ENCODE measurements around the gene NFAT5. TPM values are rescaled to one million over a fixed set of nuclear protein-coding genes. Genes with fewer than 3 reads are reported as not detected.

The NFAT5 gene
- total RNA-seq, 2 experiments from 2014 or later, result 19.5 to 21.2 TPM

- Mint-ChIP-seq H3K9me3 (peaks cover 2% of the 10 kb centered on the region), H3K27me3 (no peaks in the 10 kb centered on the region), H3K4me1 (ENCODE audit: low read depth) (no peaks in the 10 kb centered on the region), H3K27ac (no peak overlapping the region), H3K36me3 (ENCODE audit: low read depth) (no peaks in the 10 kb centered on the region), H3K4me3 (no peak overlapping the region)
- Histone ChIP-seq H3K27ac (ENCODE audit: low read depth in 1 of 2, low read length in 2 of 2) (no peak overlapping the region), H3K9me3 (ENCODE audit: control insufficient read depth in 1 of 2, insufficient read depth in 1 of 2, low read length in 2 of 2) (no peaks in the 10 kb centered on the region), H3K4me1 (ENCODE audit: insufficient read depth, low read length) (no peaks in the 10 kb centered on the region), H3K27me3 (ENCODE audit: control insufficient read depth in 1 of 2, insufficient read depth in 2 of 2, low read length in 2 of 2) (no peaks in the 10 kb centered on the region), H3K36me3 (ENCODE audit: insufficient read depth, low read length) (no peaks in the 10 kb centered on the region), H3K4me3 (ENCODE audit: low read length) (no peak overlapping the region)
- DNase-seq (no peak), ATAC-seq (ENCODE audit: poor library complexity) (no peak)
- ChIA-PET POLR2A (no interaction called here), CTCF (interaction anchor here (0.9 kb wide), 1 partner anchor 12 kb away, joined by 3 read pairs; no protein-coding TSS in a partner anchor)
- intact Hi-C loops (cut with DNase I, micrococcal nuclease), result no loop called here
- TF ChIP-seq, protein P1, sequence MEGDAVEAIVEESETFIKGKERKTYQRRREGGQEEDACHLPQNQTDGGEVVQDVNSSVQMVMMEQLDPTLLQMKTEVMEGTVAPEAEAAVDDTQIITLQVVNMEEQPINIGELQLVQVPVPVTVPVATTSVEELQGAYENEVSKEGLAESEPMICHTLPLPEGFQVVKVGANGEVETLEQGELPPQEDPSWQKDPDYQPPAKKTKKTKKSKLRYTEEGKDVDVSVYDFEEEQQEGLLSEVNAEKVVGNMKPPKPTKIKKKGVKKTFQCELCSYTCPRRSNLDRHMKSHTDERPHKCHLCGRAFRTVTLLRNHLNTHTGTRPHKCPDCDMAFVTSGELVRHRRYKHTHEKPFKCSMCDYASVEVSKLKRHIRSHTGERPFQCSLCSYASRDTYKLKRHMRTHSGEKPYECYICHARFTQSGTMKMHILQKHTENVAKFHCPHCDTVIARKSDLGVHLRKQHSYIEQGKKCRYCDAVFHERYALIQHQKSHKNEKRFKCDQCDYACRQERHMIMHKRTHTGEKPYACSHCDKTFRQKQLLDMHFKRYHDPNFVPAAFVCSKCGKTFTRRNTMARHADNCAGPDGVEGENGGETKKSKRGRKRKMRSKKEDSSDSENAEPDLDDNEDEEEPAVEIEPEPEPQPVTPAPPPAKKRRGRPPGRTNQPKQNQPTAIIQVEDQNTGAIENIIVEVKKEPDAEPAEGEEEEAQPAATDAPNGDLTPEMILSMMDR (IDR thresholded peaks at IDR 0.05), result no peak
Observed at GRCh38 chr16:69523566-69524305, 42.0 kb upstream of the NFAT5 start.

DNA sequence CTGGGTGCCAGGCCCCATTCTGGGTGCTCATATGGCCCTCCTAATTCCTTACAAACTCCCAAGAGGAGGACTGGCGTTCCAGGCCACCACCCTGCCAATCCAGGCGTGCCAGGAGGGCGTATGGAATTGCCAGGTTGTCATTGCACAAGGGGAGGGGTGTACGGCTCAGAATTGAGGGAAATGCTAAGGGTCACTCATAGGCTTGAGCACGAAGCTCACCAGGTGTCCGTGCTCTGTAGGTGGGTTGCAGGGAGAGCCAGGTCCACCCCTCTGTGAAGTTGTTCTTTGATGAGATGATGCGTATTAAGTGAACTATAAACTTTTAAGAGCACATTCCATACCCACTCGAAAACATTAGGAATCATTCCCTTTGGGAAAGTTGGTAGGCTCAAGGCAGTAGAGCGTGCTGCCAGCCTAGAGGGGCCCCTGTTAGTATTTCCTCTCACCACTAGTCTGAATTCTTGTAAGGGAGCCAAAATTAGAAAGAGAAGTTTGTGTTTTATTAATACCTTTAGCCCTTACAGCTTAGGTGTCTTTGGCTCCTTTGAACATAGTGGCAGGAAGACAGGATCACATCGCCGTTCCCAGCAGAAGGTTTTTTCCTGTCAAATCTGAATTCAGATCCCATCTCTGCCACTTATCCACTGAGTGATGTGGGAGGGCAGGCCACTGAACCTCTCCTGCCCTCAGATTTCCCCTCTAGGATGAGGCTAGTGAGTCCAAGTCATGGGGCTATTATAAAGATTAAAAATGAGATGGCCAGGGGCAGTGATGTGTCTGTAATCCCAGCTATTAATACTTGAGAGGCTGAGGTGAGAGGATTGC lies 38.7 kb upstream of the NFAT5 start:
- H3K27me3 ChIP-seq (ENCODE audit: control insufficient read depth in 1 of 2, insufficient read depth in 2 of 2, low read length in 2 of 2), result no peaks in the 10 kb centered on the region
- H3K9me3 Mint-ChIP-seq, result no peaks in the 10 kb centered on the region
- no peaks in the 10 kb centered on the region for H3K27me3 Mint-ChIP-seq
- no peak overlapping the region for H3K4me3 ChIP-seq (ENCODE audit: low read length)
- no peak overlapping the region for H3K4me3 Mint-ChIP-seq
- intact Hi-C loops (cut with DNase I, micrococcal nuclease), result no loop called here
- no peak for DNase-seq
- TF ChIP-seq, protein P1 (IDR thresholded peaks at IDR 0.05), result no peak
- CTCF ChIA-PET, result interaction anchor here (0.6 kb wide), 1 partner anchor 11 kb away, joined by 3 read pairs; no protein-coding TSS in a partner anchor
- H3K4me1 ChIP-seq (ENCODE audit: insufficient read depth, low read length), result peaks cover 9% of the 10 kb centered on the region
- POLR2A ChIA-PET, result no interaction called here
- peaks cover 10% of the 10 kb centered on the region for H3K4me1 Mint-ChIP-seq (ENCODE audit: low read depth)
- no peak overlapping the region for H3K27ac Mint-ChIP-seq
- no peak for ATAC-seq (ENCODE audit: poor library complexity)
- no peak overlapping the region for H3K27ac ChIP-seq (ENCODE audit: low read depth in 1 of 2, low read length in 2 of 2)
- H3K36me3 ChIP-seq (ENCODE audit: insufficient read depth, low read length), result no peaks in the 10 kb centered on the region
- H3K9me3 ChIP-seq (ENCODE audit: control insufficient read depth in 1 of 2, insufficient read depth in 1 of 2, low read length in 2 of 2), result no peaks in the 10 kb centered on the region
- no peaks in the 10 kb centered on the region for H3K36me3 Mint-ChIP-seq (ENCODE audit: low read depth)

GRCh38 chr16:69531988-69532387 lies 33.8 kb upstream of the NFAT5 start:
- no peaks in the 10 kb centered on the region for H3K9me3 Mint-ChIP-seq
- Histone ChIP-seq H3K27me3 (ENCODE audit: control insufficient read depth in 1 of 2, insufficient read depth in 2 of 2, low read length in 2 of 2) (no peaks in the 10 kb centered on the region), H3K27ac (ENCODE audit: low read depth in 1 of 2, low read length in 2 of 2) (no peak overlapping the region), H3K36me3 (ENCODE audit: insufficient read depth, low read length) (no peaks in the 10 kb centered on the region), H3K4me1 (ENCODE audit: insufficient read depth, low read length) (peaks cover 9% of the 10 kb centered on the region), H3K4me3 (ENCODE audit: low read length) (no peak overlapping the region), H3K9me3 (ENCODE audit: control insufficient read depth in 1 of 2, insufficient read depth in 1 of 2, low read length in 2 of 2) (no peaks in the 10 kb centered on the region)
- ATAC-seq (ENCODE audit: poor library complexity) (no peak), DNase-seq (no peak)
- POLR2A ChIA-PET, result no interaction called here
- no peaks in the 10 kb centered on the region for H3K27me3 Mint-ChIP-seq
- H3K36me3 Mint-ChIP-seq (ENCODE audit: low read depth), result no peaks in the 10 kb centered on the region
- H3K27ac Mint-ChIP-seq, result no peak overlapping the region
- CTCF ChIA-PET, result no interaction called here
- TF ChIP-seq, protein P1 (IDR thresholded peaks at IDR 0.05), result no peak
- intact Hi-C loops (cut with DNase I, micrococcal nuclease), result loop anchor here in 1 of 2 experiments (10.0 kb wide), 1 partner anchor 73 kb away; no protein-coding TSS in a partner anchor
- no peak overlapping the region for H3K4me3 Mint-ChIP-seq
- H3K4me1 Mint-ChIP-seq (ENCODE audit: low read depth), result peaks cover 10% of the 10 kb centered on the region
